Measurements from ENCODE around the gene IVD.

IVD gene

DNA sequence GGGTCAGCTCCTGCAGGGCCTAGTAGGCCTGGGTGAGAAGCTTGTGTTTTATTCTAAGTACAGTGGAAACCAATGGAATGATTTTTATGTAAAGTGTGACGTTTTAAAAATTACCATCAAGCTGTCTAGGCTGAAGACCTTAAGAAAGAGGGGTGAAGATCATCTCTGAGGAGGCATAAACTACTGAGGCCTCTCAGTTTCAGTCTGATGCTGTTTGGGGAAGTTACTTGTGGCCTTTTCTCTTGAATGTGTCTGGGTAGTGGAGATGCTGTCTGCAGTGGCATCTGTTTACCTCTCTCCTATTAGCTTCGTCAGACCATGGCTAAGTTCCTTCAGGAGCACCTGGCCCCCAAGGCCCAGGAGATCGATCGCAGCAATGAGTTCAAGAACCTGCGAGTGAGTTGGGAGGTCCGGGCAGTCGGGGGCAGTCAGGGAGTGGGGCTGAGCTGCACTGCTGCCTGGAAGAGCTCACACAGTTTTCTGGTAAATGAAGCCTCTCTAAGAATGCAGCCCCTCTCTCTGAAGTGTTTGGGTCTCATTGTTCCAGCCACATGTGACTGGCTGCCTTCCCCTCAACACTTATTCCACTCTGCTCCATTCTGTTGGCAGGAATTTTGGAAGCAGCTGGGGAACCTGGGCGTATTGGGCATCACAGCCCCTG, 1.9 kb downstream of the IVD start:
- peak overlapping the region in 1 of 3 experiments; percentile 56 for H3K27ac Mint-ChIP-seq
- H3K4me1 Mint-ChIP-seq = peaks cover 21% of the 10 kb centered on the region
- peaks cover 32% of the 10 kb centered on the region for H3K36me3 Mint-ChIP-seq (ENCODE audit: low read depth)
- H3K4me3 Mint-ChIP-seq = peak overlapping the region; percentile 69 to 78 (median 76)
- no peaks in the 10 kb centered on the region for H3K27me3 Mint-ChIP-seq (ENCODE audit: low read depth)
- TF ChIP-seq, protein P1, sequence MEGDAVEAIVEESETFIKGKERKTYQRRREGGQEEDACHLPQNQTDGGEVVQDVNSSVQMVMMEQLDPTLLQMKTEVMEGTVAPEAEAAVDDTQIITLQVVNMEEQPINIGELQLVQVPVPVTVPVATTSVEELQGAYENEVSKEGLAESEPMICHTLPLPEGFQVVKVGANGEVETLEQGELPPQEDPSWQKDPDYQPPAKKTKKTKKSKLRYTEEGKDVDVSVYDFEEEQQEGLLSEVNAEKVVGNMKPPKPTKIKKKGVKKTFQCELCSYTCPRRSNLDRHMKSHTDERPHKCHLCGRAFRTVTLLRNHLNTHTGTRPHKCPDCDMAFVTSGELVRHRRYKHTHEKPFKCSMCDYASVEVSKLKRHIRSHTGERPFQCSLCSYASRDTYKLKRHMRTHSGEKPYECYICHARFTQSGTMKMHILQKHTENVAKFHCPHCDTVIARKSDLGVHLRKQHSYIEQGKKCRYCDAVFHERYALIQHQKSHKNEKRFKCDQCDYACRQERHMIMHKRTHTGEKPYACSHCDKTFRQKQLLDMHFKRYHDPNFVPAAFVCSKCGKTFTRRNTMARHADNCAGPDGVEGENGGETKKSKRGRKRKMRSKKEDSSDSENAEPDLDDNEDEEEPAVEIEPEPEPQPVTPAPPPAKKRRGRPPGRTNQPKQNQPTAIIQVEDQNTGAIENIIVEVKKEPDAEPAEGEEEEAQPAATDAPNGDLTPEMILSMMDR (IDR thresholded peaks at IDR 0.05; ENCODE audit: unreplicated experiment in 3 of 3) = no peak
- no peaks in the 10 kb centered on the region for H3K9me3 Mint-ChIP-seq

- no peaks in the 10 kb centered on the region for H3K27me3 Mint-ChIP-seq (ENCODE audit: low read depth)
- no peak overlapping the region for H3K27ac Mint-ChIP-seq
- no peaks in the 10 kb centered on the region for H3K9me3 Mint-ChIP-seq
- TF ChIP-seq, protein P1 (IDR thresholded peaks at IDR 0.05; ENCODE audit: unreplicated experiment in 3 of 3) = no peak
- H3K4me1 Mint-ChIP-seq = peaks cover 21% of the 10 kb centered on the region
- peaks cover 44% of the 10 kb centered on the region for H3K36me3 Mint-ChIP-seq (ENCODE audit: low read depth)
- H3K4me3 Mint-ChIP-seq = no peak overlapping the region
These were observed 3.8 kb downstream of the IVD start for GRCh38 chr15:40409366-40409765.

DNA sequence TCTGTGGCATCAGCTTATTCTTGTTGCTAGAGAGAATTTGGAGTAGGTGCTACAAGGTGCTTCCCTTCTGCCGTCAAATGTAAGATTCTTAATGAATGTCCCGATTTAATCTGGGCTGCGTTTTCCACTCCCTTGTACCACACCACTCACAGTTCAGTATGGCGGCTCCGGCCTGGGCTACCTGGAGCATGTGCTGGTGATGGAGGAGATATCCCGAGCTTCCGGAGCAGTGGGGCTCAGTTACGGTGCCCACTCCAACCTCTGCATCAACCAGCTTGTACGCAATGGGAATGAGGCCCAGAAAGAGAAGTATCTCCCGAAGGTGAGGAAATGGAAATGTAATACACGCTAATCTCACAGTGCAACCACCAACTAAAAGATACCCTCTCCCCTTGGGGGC, 4.9 kb downstream of the IVD start:
- Mint-ChIP-seq H3K27ac (no peak overlapping the region), H3K36me3 (ENCODE audit: low read depth) (peaks cover 53% of the 10 kb centered on the region), H3K27me3 (ENCODE audit: low read depth) (no peaks in the 10 kb centered on the region), H3K4me3 (no peak overlapping the region), H3K9me3 (no peaks in the 10 kb centered on the region), H3K4me1 (peaks cover 16% of the 10 kb centered on the region)
- TF ChIP-seq, protein P1 (IDR thresholded peaks at IDR 0.05; ENCODE audit: unreplicated experiment in 3 of 3) = no peak

GRCh38 chr15:40412095-40412759, 6.6 kb downstream of the IVD start:
- Mint-ChIP-seq H3K27ac (no peak overlapping the region), H3K27me3 (ENCODE audit: low read depth) (no peaks in the 10 kb centered on the region), H3K4me3 (no peak overlapping the region), H3K9me3 (no peaks in the 10 kb centered on the region), H3K4me1 (peaks cover 7% of the 10 kb centered on the region), H3K36me3 (ENCODE audit: low read depth) (peaks cover 54% of the 10 kb centered on the region)
- TF ChIP-seq, protein P1 (IDR thresholded peaks at IDR 0.05; ENCODE audit: unreplicated experiment in 3 of 3) = no peak

GRCh38 chr15:40413036-40413435, 7.4 kb downstream of the IVD start:
- no peaks in the 10 kb centered on the region for H3K9me3 Mint-ChIP-seq
- H3K4me3 Mint-ChIP-seq = no peak overlapping the region
- H3K4me1 Mint-ChIP-seq = no peaks in the 10 kb centered on the region
- peaks cover 55% of the 10 kb centered on the region for H3K36me3 Mint-ChIP-seq (ENCODE audit: low read depth)
- no peak overlapping the region for H3K27ac Mint-ChIP-seq
- TF ChIP-seq, protein P1 (IDR thresholded peaks at IDR 0.05; ENCODE audit: unreplicated experiment in 3 of 3) = no peak
- no peaks in the 10 kb centered on the region for H3K27me3 Mint-ChIP-seq (ENCODE audit: low read depth)

DNA sequence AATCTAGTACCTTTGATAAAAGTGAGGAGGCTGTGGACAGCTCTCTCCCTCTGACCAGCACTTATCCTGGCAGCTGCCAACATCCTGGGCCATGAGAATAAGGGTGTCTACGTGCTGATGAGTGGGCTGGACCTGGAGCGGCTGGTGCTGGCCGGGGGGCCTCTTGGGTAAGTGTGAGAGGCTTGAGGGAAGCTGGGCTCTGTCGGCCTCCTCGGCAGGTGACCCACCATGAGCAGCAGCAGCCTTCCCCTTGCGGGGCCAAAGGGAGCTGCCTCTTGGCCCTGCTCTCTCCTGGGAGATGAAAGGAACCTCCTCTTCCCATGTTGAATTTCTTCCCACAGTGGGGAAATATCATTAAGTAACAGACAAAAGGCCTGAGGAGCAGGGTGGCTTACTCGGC, 9.2 kb downstream of the IVD start:
- Mint-ChIP-seq H3K27ac (no peak overlapping the region), H3K36me3 (ENCODE audit: low read depth) (peaks cover 53% of the 10 kb centered on the region), H3K27me3 (ENCODE audit: low read depth) (no peaks in the 10 kb centered on the region), H3K9me3 (no peaks in the 10 kb centered on the region), H3K4me1 (no peaks in the 10 kb centered on the region), H3K4me3 (no peak overlapping the region)
- TF ChIP-seq, protein P1 (IDR thresholded peaks at IDR 0.05; ENCODE audit: unreplicated experiment in 3 of 3) = no peak

Measured in nephron (organoid).